Measurements from ENCODE around the gene GDA.

GDA gene

DNA sequence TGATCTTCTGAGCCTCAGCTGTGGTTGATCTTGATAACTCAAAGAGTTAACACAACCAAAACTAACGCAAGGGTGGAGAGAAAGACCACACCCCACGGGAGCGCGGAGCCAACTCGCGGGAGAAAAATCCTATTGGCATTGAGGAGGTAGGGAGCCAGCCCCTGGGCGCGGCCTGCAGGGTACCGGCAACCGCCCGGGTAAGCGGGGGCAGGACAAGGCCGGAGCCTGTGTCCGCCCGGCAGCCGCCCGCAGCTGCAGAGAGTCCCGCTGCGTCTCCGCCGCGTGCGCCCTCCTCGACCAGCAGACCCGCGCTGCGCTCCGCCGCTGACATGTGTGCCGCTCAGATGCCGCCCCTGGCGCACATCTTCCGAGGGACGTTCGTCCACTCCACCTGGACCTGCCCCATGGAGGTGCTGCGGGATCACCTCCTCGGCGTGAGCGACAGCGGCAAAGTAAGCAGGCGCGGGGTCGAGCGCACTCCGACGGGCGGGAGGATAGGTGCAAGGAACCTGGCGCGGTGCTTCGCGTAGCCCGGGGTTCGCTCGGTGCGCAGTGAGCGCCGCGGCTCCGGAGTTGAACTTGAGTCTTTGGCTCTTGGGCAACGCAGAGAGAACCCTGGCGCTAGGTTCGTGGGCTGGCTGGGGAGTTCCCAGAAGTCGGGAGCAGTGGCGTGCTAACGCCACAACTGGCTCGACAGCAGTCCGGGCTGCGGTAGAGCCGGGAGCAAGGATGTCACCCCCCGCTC lies at the start of gene GDA:
Gene GDA, plus strand, starts transcription at position 210 of the 745 bp plus-strand sequence. Its CDS starts 120 bp downstream, at position 330.
- H3K9me2 ChIP-seq (replicated peaks; ENCODE audit: control insufficient read depth, low read length) = no peaks in the 10 kb centered on the region
- no peak within 1 kb of the TSS for H3K4me3 ChIP-seq (ENCODE audit: low read length)
- H3K36me3 ChIP-seq (ENCODE audit: control insufficient read depth, low read length) = no peaks in the 10 kb centered on the region
- peaks cover 3% of the 10 kb centered on the region for H3K4me1 ChIP-seq (ENCODE audit: control insufficient read depth, low read length)
- no peaks in the 10 kb centered on the region for H3K79me2 ChIP-seq (ENCODE audit: control insufficient read depth, low read length)
- TF ChIP-seq, protein P1, sequence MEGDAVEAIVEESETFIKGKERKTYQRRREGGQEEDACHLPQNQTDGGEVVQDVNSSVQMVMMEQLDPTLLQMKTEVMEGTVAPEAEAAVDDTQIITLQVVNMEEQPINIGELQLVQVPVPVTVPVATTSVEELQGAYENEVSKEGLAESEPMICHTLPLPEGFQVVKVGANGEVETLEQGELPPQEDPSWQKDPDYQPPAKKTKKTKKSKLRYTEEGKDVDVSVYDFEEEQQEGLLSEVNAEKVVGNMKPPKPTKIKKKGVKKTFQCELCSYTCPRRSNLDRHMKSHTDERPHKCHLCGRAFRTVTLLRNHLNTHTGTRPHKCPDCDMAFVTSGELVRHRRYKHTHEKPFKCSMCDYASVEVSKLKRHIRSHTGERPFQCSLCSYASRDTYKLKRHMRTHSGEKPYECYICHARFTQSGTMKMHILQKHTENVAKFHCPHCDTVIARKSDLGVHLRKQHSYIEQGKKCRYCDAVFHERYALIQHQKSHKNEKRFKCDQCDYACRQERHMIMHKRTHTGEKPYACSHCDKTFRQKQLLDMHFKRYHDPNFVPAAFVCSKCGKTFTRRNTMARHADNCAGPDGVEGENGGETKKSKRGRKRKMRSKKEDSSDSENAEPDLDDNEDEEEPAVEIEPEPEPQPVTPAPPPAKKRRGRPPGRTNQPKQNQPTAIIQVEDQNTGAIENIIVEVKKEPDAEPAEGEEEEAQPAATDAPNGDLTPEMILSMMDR (IDR thresholded peaks at IDR 0.05; ENCODE audit: low read depth, low read length, poor library complexity, severe bottlenecking) = no peak
- no peak for TF ChIP-seq EZH2phosphoT487 (IDR thresholded peaks at IDR 0.05; ENCODE audit: borderline replicate concordance, low read length)
- H3K9me3 ChIP-seq (ENCODE audit: control insufficient read depth, insufficient read depth, low read length) = no peaks in the 10 kb centered on the region
- H3F3A ChIP-seq (ENCODE audit: control insufficient read depth, insufficient read depth) = no peaks in the 10 kb centered on the region
- no peaks in the 10 kb centered on the region for H4K20me1 ChIP-seq (ENCODE audit: control insufficient read depth, insufficient read depth, low read depth, low read length)
- H3K27me3 ChIP-seq (ENCODE audit: control insufficient read depth, low read length) = no peaks in the 10 kb centered on the region
- no peak within 1 kb of the TSS for H3K27ac ChIP-seq (ENCODE audit: low read depth, low read length)
- H3K4me2 ChIP-seq (ENCODE audit: low read length) = no peak within 1 kb of the TSS

DNA sequence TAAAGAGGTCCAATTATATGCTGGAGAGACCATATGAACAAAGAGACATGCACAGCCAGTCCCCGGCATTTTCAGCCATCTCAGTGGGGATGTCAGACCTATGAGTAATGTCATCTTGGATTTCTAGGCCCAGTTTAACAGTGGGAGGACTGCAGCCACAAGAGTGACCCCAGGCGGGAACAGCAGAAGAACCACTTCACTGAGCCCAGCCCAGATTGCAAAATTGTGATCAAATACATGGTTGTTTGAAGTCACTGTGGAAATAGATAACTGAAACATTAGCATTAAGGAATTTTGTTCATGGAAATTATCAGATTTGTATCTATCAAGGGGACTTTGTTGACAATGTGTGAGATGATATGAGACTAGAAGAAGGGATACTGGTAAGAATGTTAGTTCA lies 46.7 kb upstream of the GDA start:
- Histone ChIP-seq H3K27ac (ENCODE audit: low read depth, low read length) (no peak overlapping the region), H3K4me3 (ENCODE audit: low read length) (no peak overlapping the region), H4K20me1 (ENCODE audit: control insufficient read depth, insufficient read depth, low read depth, low read length) (no peaks in the 10 kb centered on the region), H3K4me2 (ENCODE audit: low read length) (no peak overlapping the region), H3F3A (ENCODE audit: control insufficient read depth, insufficient read depth) (no peaks in the 10 kb centered on the region), H3K36me3 (ENCODE audit: control insufficient read depth, low read length) (no peaks in the 10 kb centered on the region), H3K27me3 (ENCODE audit: control insufficient read depth, low read length) (no peaks in the 10 kb centered on the region), H3K9me2 (replicated peaks; ENCODE audit: control insufficient read depth, low read length) (no peaks in the 10 kb centered on the region), H3K4me1 (ENCODE audit: control insufficient read depth, low read length) (no peaks in the 10 kb centered on the region), H3K79me2 (ENCODE audit: control insufficient read depth, low read length) (no peaks in the 10 kb centered on the region), H3K9me3 (ENCODE audit: control insufficient read depth, insufficient read depth, low read length) (no peaks in the 10 kb centered on the region)
- TF ChIP-seq EZH2phosphoT487 (IDR thresholded peaks at IDR 0.05; ENCODE audit: borderline replicate concordance, low read length) = no peak

DNA sequence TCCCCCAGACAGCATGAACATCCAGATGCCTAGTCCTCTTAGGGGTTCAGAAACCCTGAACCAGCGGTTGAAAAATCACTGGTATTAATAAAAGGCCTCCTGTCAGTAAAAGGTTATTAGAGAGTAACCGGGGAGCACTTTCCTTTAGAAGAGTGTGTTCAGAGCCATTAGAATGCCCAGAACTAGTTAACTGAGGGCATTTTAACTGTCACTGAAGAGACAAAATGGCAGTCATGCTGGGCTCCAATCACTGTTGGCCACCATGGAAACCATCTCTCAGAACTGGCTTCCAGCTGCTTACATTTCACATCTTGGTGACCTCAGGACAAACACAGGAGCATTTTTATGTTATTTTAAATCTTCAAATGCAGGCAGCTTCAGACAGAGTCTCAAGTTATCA lies 36.2 kb upstream of the GDA start:
- Histone ChIP-seq H3K9me2 (replicated peaks; ENCODE audit: control insufficient read depth, low read length) (no peaks in the 10 kb centered on the region), H3K4me1 (ENCODE audit: control insufficient read depth, low read length) (no peaks in the 10 kb centered on the region), H3K79me2 (ENCODE audit: control insufficient read depth, low read length) (no peaks in the 10 kb centered on the region), H4K20me1 (ENCODE audit: control insufficient read depth, insufficient read depth, low read depth, low read length) (no peaks in the 10 kb centered on the region), H3K9me3 (ENCODE audit: control insufficient read depth, insufficient read depth, low read length) (no peaks in the 10 kb centered on the region), H3K27me3 (ENCODE audit: control insufficient read depth, low read length) (no peaks in the 10 kb centered on the region), H3K36me3 (ENCODE audit: control insufficient read depth, low read length) (no peaks in the 10 kb centered on the region), H3K4me3 (ENCODE audit: low read length) (no peak overlapping the region), H3K4me2 (ENCODE audit: low read length) (no peak overlapping the region), H3K27ac (ENCODE audit: low read depth, low read length) (no peak overlapping the region), H3F3A (ENCODE audit: control insufficient read depth, insufficient read depth) (no peaks in the 10 kb centered on the region)
- TF ChIP-seq, protein P1 (IDR thresholded peaks at IDR 0.05; ENCODE audit: low read depth, low read length, poor library complexity, severe bottlenecking) = no peak
- no peak for TF ChIP-seq EZH2phosphoT487 (IDR thresholded peaks at IDR 0.05; ENCODE audit: borderline replicate concordance, low read length)

DNA sequence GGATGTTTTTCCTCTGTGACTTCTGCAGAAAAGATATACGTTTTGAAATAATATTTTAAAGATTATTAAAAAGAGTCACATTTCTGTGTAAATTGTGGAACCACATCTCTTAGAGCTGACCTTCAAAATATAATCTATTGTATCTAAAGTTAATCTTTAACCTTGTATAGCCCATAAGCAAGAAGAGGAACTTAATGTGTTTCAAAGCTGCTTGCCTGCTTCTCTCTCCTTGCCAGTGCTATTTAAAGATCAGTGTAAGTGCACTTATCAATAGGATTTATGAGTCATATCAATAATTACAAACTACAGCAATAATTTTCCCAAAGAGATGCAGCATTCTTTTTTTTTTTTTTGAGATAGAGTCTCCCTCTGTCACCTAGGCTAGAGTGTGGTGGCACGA lies 29.4 kb upstream of the GDA start:
- Histone ChIP-seq H3K4me2 (ENCODE audit: low read length) (no peak overlapping the region), H3K36me3 (ENCODE audit: control insufficient read depth, low read length) (no peaks in the 10 kb centered on the region), H4K20me1 (ENCODE audit: control insufficient read depth, insufficient read depth, low read depth, low read length) (no peaks in the 10 kb centered on the region), H3K9me3 (ENCODE audit: control insufficient read depth, insufficient read depth, low read length) (no peaks in the 10 kb centered on the region), H3K4me3 (ENCODE audit: low read length) (no peak overlapping the region), H3K27ac (ENCODE audit: low read depth, low read length) (no peak overlapping the region), H3K4me1 (ENCODE audit: control insufficient read depth, low read length) (no peaks in the 10 kb centered on the region), H3K9me2 (replicated peaks; ENCODE audit: control insufficient read depth, low read length) (no peaks in the 10 kb centered on the region), H3K79me2 (ENCODE audit: control insufficient read depth, low read length) (no peaks in the 10 kb centered on the region), H3K27me3 (ENCODE audit: control insufficient read depth, low read length) (no peaks in the 10 kb centered on the region), H3F3A (ENCODE audit: control insufficient read depth, insufficient read depth) (no peaks in the 10 kb centered on the region)
- TF ChIP-seq, protein P1 (IDR thresholded peaks at IDR 0.05; ENCODE audit: low read depth, low read length, poor library complexity, severe bottlenecking) = no peak
- no peak for TF ChIP-seq EZH2phosphoT487 (IDR thresholded peaks at IDR 0.05; ENCODE audit: borderline replicate concordance, low read length)

Data from DOHH2 (cell line).